Activated CD8-positive, alpha-beta memory T cell treated with anti-CD3 and anti-CD28 coated beads, Interleukin-2, amount 10 ng/mL, durations not matched to agents 7 days and 5 days (primary cell): ENCODE results near the gene NEMP2. TPM values are rescaled to one million over a fixed set of nuclear protein-coding genes. Genes with fewer than 3 reads are reported as not detected.

Experiments used
- ATAC-seq: fragments of 150-1000 bp; cut with Tn5 transposase; one replicate; pipeline ENCODE4 v1.10.0; 2021; ENCODE audit warnings: moderate library complexity
- CTCF ChIA-PET: fragments of 350-600 bp; sonication (Branson Sonifier 250); formaldehyde crosslinking; loops from one replicate; lab custom pipeline; 2021; ENCODE audit warnings: antibody characterized with exemption; lab: Charles Lee
- DNase-seq: peaks from one replicate; pipeline ENCODE4 v3.0.0-alpha.2; 2020
- H3K27ac Mint-ChIP-seq: one replicate; pipeline ENCODE4 v1.8.0; 2021; ENCODE audit warnings: mild to moderate bottlenecking, mixed read lengths
- H3K27me3 Mint-ChIP-seq: one replicate; pipeline ENCODE4 v1.8.0; 2021; ENCODE audit warnings: mixed read lengths
- H3K36me3 Mint-ChIP-seq: one replicate; pipeline ENCODE4 v1.8.0; 2021; ENCODE audit warnings: mild to moderate bottlenecking, mixed read lengths
- H3K4me1 Mint-ChIP-seq: one replicate; pipeline ENCODE4 v1.8.0; 2021; ENCODE audit warnings: mixed read lengths
- H3K4me3 Mint-ChIP-seq: one replicate; pipeline ENCODE4 v1.8.0; 2021; ENCODE audit warnings: mild to moderate bottlenecking, moderate library complexity, mixed read lengths
- H3K9me3 Mint-ChIP-seq: one replicate; pipeline ENCODE4 v1.8.0; 2022; ENCODE audit warnings: low read depth, mixed read lengths
- total RNA-seq, 2 experiments: library from RNA; stranded (reverse); gene quantifications; one replicate each; pipeline ENCODE4 v1.2.3, GENCODE V29; 2021

The NEMP2 gene
- total RNA-seq, 2 experiments from 2014 or later = 12.9 to 17.4 TPM

- no peaks in the 10 kb centered on the region for H3K27me3 Mint-ChIP-seq
- no peak overlapping the region for H3K27ac Mint-ChIP-seq
- H3K36me3 Mint-ChIP-seq = peaks cover 4% of the 10 kb centered on the region
- ATAC-seq (no peak), DNase-seq (no peak)
- H3K4me1 Mint-ChIP-seq = peaks cover 64% of the 10 kb centered on the region
- H3K4me3 Mint-ChIP-seq = no peak overlapping the region
- H3K9me3 Mint-ChIP-seq = no peaks in the 10 kb centered on the region
- CTCF ChIA-PET = interaction anchor here (1.2 to 1.5 kb wide), 2 partner anchors 9 to 150 kb away, joined by 3 to 5 read pairs; no protein-coding TSS in a partner anchor
Observed at GRCh38 chr2:190529486-190530247, 4.9 kb downstream of the NEMP2 start.

- DNase-seq (no peak), ATAC-seq (no peak)
- Mint-ChIP-seq H3K27me3 (no peaks in the 10 kb centered on the region), H3K9me3 (no peaks in the 10 kb centered on the region), H3K36me3 (peaks cover 12% of the 10 kb centered on the region), H3K4me1 (peaks cover 66% of the 10 kb centered on the region), H3K4me3 (no peak overlapping the region), H3K27ac (no peak overlapping the region)
- CTCF ChIA-PET = no interaction called here
Observed at GRCh38 chr2:190528521-190529001, 6.0 kb downstream of the NEMP2 start.

- DNase-seq (no peak), ATAC-seq (no peak)
- H3K9me3 Mint-ChIP-seq = no peaks in the 10 kb centered on the region
- H3K4me3 Mint-ChIP-seq = no peak overlapping the region
- peaks cover 61% of the 10 kb centered on the region for H3K4me1 Mint-ChIP-seq
- no peaks in the 10 kb centered on the region for H3K27me3 Mint-ChIP-seq
- CTCF ChIA-PET = no interaction called here
- no peak overlapping the region for H3K27ac Mint-ChIP-seq
- H3K36me3 Mint-ChIP-seq = peaks cover 16% of the 10 kb centered on the region
Observed at GRCh38 chr2:190527918-190528317, 6.6 kb downstream of the NEMP2 start.

GRCh38 chr2:190527214-190527613 is 7.3 kb downstream of the NEMP2 start:
- ATAC-seq = no peak
- no peak for DNase-seq
- Mint-ChIP-seq H3K36me3 (peaks cover 22% of the 10 kb centered on the region), H3K4me1 (peaks cover 56% of the 10 kb centered on the region), H3K27ac (no peak overlapping the region), H3K9me3 (no peaks in the 10 kb centered on the region), H3K27me3 (no peaks in the 10 kb centered on the region), H3K4me3 (no peak overlapping the region)
- CTCF ChIA-PET = no interaction called here

GRCh38 chr2:190526105-190526750 is 8.3 kb downstream of the NEMP2 start:
- DNase-seq (no peak), ATAC-seq (no peak)
- Mint-ChIP-seq H3K9me3 (no peaks in the 10 kb centered on the region), H3K27me3 (no peaks in the 10 kb centered on the region), H3K27ac (no peak overlapping the region), H3K36me3 (peaks cover 27% of the 10 kb centered on the region), H3K4me3 (no peak overlapping the region), H3K4me1 (peaks cover 55% of the 10 kb centered on the region)
- CTCF ChIA-PET = no interaction called here

- Mint-ChIP-seq H3K27me3 (no peaks in the 10 kb centered on the region), H3K4me3 (no peak overlapping the region), H3K9me3 (no peaks in the 10 kb centered on the region), H3K4me1 (peaks cover 56% of the 10 kb centered on the region), H3K36me3 (peaks cover 34% of the 10 kb centered on the region), H3K27ac (no peak overlapping the region)
- no peak for ATAC-seq
- CTCF ChIA-PET = no interaction called here
- no peak for DNase-seq
Observed at GRCh38 chr2:190524928-190525327, 9.6 kb downstream of the NEMP2 start.

GRCh38 chr2:190519975-190520767 is 14.4 kb downstream of the NEMP2 start:
- ATAC-seq (peak; percentile 91), DNase-seq (peak; percentile 53)
- H3K36me3 Mint-ChIP-seq = peaks cover 45% of the 10 kb centered on the region
- H3K27me3 Mint-ChIP-seq = no peaks in the 10 kb centered on the region
- no peak overlapping the region for H3K4me3 Mint-ChIP-seq
- H3K9me3 Mint-ChIP-seq = no peaks in the 10 kb centered on the region
- peaks cover 48% of the 10 kb centered on the region for H3K4me1 Mint-ChIP-seq
- CTCF ChIA-PET = interaction anchor here (0.7 to 1.1 kb wide), 4 partner anchors 10 to 137 kb away, joined by 3 read pairs; no protein-coding TSS in a partner anchor
- peak overlapping the region; percentile 74 for H3K27ac Mint-ChIP-seq

- no peak for DNase-seq
- H3K27ac Mint-ChIP-seq = no peak overlapping the region
- CTCF ChIA-PET = interaction anchor here (1.3 kb wide), 1 partner anchor 70 kb away, joined by 3 read pairs; no protein-coding TSS in a partner anchor
- no peak for ATAC-seq
- H3K27me3 Mint-ChIP-seq = no peaks in the 10 kb centered on the region
- H3K4me3 Mint-ChIP-seq = no peak overlapping the region
- H3K9me3 Mint-ChIP-seq = no peaks in the 10 kb centered on the region
- H3K4me1 Mint-ChIP-seq = peaks cover 40% of the 10 kb centered on the region
- peaks cover 41% of the 10 kb centered on the region for H3K36me3 Mint-ChIP-seq
Observed at GRCh38 chr2:190517468-190517867, 17.1 kb downstream of the NEMP2 start.

- H3K4me1 Mint-ChIP-seq = peaks cover 30% of the 10 kb centered on the region
- ATAC-seq (no peak), DNase-seq (no peak)
- H3K9me3 Mint-ChIP-seq = no peaks in the 10 kb centered on the region
- H3K27me3 Mint-ChIP-seq = no peaks in the 10 kb centered on the region
- peaks cover 32% of the 10 kb centered on the region for H3K36me3 Mint-ChIP-seq
- no peak overlapping the region for H3K4me3 Mint-ChIP-seq
- peak overlapping the region; percentile 66 for H3K27ac Mint-ChIP-seq
- CTCF ChIA-PET = interaction anchor here (1.8 kb wide), 1 partner anchor 18 kb away, joined by 3 read pairs; the partner anchor contains the start of gene NEMP2
Observed at GRCh38 chr2:190515687-190516086, 18.8 kb downstream of the NEMP2 start.

GRCh38 chr2:190514676-190515075 is 19.8 kb downstream of the NEMP2 start:
- peaks cover 29% of the 10 kb centered on the region for H3K36me3 Mint-ChIP-seq
- no peaks in the 10 kb centered on the region for H3K27me3 Mint-ChIP-seq
- H3K27ac Mint-ChIP-seq = no peak overlapping the region
- H3K4me3 Mint-ChIP-seq = no peak overlapping the region
- H3K4me1 Mint-ChIP-seq = peaks cover 20% of the 10 kb centered on the region
- CTCF ChIA-PET = interaction anchor here (1.8 kb wide), 1 partner anchor 19 kb away, joined by 3 read pairs; the partner anchor contains the start of gene NEMP2
- H3K9me3 Mint-ChIP-seq = no peaks in the 10 kb centered on the region
- ATAC-seq (no peak), DNase-seq (no peak)

- Mint-ChIP-seq H3K4me3 (no peak overlapping the region), H3K9me3 (no peaks in the 10 kb centered on the region), H3K4me1 (peaks cover 17% of the 10 kb centered on the region), H3K27ac (no peak overlapping the region), H3K27me3 (no peaks in the 10 kb centered on the region), H3K36me3 (peaks cover 29% of the 10 kb centered on the region)
- ATAC-seq = no peak
- DNase-seq = no peak
- CTCF ChIA-PET = interaction anchor here (1.0 kb wide), 1 partner anchor 95 kb away, joined by 3 read pairs; no protein-coding TSS in a partner anchor
Observed at GRCh38 chr2:190513877-190514276, 20.6 kb downstream of the NEMP2 start.

GRCh38 chr2:190512539-190513095 is 21.9 kb downstream of the NEMP2 start:
- CTCF ChIA-PET = no interaction called here
- Mint-ChIP-seq H3K4me1 (peaks cover 17% of the 10 kb centered on the region), H3K36me3 (peaks cover 25% of the 10 kb centered on the region), H3K9me3 (no peaks in the 10 kb centered on the region), H3K27ac (no peak overlapping the region), H3K27me3 (no peaks in the 10 kb centered on the region), H3K4me3 (no peak overlapping the region)
- no peak for ATAC-seq
- DNase-seq = no peak

GRCh38 chr2:190511104-190511503 is 23.4 kb downstream of the NEMP2 start:
- Mint-ChIP-seq H3K4me1 (peaks cover 14% of the 10 kb centered on the region), H3K27me3 (no peaks in the 10 kb centered on the region), H3K27ac (no peak overlapping the region), H3K4me3 (no peak overlapping the region), H3K9me3 (no peaks in the 10 kb centered on the region), H3K36me3 (peaks cover 27% of the 10 kb centered on the region)
- ATAC-seq (no peak), DNase-seq (no peak)
- CTCF ChIA-PET = interaction anchor here (0.7 kb wide), 1 partner anchor 9 kb away, joined by 5 read pairs; no protein-coding TSS in a partner anchor
